Choroid plexus epithelial cell (primary cell): ENCODE results near the gene FMNL2.

Experiments
- DNase-seq: peaks from one replicate; pipeline ENCODE4 v3.0.0-alpha.2; 2010; ENCODE audit warnings: low read depth
- H3K4me3 ChIP-seq: 2 replicates; pipeline ENCODE4 v1.5.1; 2011; ENCODE audit warnings: low read depth, mild to moderate bottlenecking, control low read depth, low read length, moderate library complexity
- TF ChIP-seq, protein P1 (sequence below): conservative IDR thresholded peaks from 2 replicates; pipeline ENCODE4 v1.5.1; 2011; ENCODE audit warnings: low read depth, mild to moderate bottlenecking, control low read depth, inconsistent platforms, low read length, moderate library complexity

The FMNL2 gene

DNA sequence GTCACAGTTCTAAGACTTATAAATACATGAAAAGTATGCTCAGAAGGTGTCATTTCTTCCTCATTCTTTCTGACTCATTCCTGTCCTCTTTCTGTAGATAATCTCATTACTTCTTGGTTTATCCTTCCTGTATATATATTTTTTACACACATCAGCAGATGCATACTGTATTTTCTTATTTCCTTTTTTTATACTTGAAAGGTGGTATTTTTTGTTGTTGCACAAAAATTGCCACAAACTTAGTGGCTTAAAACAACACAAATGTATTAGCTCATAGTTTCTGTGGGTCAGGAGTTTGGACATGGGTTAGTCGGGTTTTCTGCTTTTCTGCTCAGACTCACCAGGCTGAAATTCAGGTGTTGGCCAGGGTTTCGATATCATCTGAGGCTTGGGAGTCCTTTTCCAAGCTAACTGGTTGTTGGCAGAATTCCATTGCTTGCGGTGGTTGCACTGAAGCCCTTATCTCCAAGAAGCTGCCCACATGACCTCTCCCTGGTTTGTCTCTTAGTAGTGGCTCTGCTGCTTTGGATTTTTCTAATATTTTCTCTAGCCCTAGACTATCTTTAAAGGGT lies 162.6 kb downstream of the FMNL2 start:
- no peak overlapping the region for H3K4me3 ChIP-seq
- TF ChIP-seq, protein P1, sequence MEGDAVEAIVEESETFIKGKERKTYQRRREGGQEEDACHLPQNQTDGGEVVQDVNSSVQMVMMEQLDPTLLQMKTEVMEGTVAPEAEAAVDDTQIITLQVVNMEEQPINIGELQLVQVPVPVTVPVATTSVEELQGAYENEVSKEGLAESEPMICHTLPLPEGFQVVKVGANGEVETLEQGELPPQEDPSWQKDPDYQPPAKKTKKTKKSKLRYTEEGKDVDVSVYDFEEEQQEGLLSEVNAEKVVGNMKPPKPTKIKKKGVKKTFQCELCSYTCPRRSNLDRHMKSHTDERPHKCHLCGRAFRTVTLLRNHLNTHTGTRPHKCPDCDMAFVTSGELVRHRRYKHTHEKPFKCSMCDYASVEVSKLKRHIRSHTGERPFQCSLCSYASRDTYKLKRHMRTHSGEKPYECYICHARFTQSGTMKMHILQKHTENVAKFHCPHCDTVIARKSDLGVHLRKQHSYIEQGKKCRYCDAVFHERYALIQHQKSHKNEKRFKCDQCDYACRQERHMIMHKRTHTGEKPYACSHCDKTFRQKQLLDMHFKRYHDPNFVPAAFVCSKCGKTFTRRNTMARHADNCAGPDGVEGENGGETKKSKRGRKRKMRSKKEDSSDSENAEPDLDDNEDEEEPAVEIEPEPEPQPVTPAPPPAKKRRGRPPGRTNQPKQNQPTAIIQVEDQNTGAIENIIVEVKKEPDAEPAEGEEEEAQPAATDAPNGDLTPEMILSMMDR: no peak
- peak; percentile 91 for DNase-seq

DNA sequence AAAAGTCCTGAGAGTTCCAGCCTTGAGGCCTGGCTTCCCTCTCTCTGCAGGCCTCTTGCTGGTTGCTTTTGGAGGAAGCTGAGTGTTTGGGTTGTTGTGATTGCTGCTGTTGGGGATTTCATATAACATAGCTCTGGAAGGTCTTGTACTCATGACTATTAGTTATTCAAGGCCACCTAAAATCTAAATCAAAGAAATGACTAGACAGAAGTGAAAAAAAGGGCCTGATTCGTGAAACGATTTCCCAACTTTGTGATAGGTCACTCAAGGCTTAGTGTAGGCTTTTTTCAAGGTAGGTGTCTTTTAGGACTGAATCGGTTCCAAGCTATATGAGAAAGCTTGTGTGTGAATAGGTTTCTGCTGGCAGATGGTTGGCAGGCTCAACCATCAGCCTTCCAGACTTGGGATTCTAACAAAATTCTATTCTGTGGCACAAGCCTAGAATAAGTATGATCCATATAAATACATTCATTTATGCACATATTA lies 164.4 kb downstream of the FMNL2 start:
- H3K4me3 ChIP-seq: no peak overlapping the region
- DNase-seq: peak; percentile 35
- TF ChIP-seq, protein P1: no peak

DNA sequence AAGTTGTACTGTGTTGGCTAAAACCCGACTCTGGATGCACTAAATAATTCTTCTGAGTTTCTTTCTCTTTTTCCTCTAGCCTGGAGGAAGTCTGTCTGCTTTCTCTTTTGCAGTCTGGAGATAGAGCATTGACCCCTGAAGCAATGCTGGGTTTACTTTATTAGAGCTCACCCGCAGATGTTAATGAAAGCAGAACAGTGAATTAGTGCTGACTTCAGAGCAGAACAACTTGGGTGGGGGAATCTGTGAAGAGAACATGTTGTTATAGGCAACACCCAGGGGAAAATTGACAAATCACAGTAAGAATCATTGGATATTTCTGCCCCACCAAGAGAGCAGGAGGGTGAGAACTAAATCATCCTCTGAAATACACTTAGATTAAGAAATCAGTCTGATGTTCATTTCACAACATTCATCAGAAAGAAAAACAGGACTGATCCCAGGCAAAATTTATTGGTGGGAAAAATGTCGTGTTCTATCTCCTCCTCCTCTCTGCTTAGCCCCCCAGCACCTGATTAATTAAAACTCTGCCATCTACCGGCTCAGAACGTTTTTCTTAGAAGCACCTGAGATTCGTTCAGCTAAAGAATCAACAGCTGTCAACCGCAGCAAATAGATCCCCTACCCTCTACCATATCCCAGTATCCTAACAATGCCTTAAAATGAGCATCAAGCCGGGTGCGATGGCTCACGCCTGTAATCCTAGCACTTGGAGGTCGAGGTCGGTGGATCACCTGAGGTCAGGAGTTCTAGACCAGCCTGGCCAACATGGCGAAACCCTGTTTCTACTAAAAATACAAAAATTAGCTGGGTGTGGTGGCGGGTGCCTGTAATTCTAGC lies 165.1 kb downstream of the FMNL2 start:
- peak; percentile 96 for DNase-seq
- TF ChIP-seq, protein P1: peak; percentile 26
- no peak overlapping the region for H3K4me3 ChIP-seq

- no peak overlapping the region for H3K4me3 ChIP-seq
- TF ChIP-seq, protein P1: no peak
- DNase-seq: no peak
Measured at GRCh38 chr2:152500772-152501171, 165.8 kb downstream of the FMNL2 start.

DNA sequence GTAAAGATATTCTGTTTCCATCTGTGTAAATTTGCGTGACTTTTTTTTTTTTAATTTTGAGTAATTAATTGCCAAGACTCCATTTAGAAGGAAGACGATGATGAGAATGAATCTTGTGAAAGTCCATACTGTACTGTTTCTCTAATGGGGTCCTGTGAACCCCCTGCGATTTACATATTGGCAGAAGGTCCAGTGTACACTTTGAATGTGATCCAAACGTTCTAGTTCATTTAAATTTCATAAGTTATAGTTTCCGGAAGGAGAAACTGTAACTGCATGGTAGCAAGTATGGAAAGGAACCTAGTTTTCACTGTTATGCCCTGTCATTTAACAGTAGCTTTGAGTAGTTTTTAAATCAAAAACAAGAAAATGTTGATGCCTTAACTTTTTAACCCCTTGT lies 166.7 kb downstream of the FMNL2 start:
- no peak for DNase-seq
- TF ChIP-seq, protein P1: no peak
- no peak overlapping the region for H3K4me3 ChIP-seq

DNA sequence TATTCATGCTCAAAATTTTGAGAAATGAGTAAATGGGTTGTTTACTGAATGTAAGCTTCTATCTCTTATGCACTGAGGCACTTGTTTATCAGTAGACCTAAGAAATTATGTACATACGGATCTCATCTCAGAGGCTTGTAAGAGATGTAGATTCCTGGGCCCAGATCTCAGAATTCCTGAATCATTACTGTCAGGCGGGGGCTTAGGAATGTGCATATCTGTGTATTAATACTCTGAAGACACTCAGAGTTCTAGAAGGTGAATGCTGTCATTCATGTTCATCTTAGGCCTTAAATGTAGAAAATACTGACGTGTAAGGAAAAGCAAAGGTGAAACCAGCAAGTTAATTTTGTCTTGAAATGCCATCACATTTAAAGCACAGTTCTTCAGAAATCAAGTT lies 169.6 kb downstream of the FMNL2 start:
- TF ChIP-seq, protein P1: no peak
- peak; percentile 76 for DNase-seq
- no peak overlapping the region for H3K4me3 ChIP-seq
